Measurements from ENCODE around the gene E2F1.
A peak's percentile ranks its signal among the peaks of the same experiment; 100 is the strongest.
"Not testable (repeated sequence)": the region's sequence is repeated elsewhere in the genome, so short reads cannot be mapped to it uniquely, and the experiment has no call there.

E2F1 gene

DNA sequence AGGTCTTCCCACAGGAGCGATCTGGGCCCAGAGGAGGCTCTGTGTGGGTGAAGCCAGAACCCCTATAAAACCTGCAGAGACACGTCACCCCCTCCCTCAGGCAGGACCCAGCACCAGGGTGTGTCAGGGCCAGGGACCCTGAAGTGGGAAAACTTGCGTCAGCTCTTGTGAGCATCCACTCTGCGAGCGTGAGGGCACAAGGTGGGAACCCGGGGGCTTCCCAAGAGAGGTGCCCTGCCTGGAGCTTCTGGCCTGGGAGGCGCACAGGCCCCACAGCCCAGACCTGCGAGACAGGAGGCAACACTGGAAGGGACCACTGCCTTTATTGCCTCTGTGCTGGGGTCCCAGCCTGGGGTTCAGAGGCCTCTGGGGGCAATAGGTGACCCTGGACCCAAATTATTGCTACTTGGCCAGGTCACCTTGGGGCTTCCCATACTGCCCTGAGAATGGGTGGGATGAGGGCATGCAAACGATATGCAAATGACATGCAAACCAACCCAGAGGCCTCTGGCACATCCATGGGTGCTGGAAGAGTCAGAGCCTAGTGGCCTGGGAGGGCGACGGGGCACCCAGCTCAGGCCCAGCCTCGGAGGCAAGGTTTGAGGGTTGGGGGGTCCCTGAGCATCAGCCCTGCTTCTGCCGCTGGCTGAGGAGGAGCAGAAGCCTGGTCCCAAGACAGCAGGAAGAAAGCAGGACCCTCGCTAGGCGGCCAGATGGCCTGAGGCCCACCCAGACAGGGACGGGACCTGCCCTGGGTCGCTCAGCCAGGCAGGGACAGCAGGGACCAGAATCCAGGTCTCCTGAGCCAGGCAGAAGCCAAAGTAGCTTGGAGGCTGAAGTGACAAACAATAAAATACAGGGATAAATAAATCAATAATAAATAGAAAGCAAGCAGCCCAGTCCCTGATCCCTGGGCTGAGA lies 29.1 kb downstream of the E2F1 start:
- no peak for DNase-seq

- no peak for DNase-seq
Observed at GRCh38 chr20:33656010-33656782, 30.0 kb downstream of the E2F1 start.

GRCh38 chr20:33655164-33655563 lies 31.0 kb downstream of the E2F1 start:
- DNase-seq, result no peak

DNA sequence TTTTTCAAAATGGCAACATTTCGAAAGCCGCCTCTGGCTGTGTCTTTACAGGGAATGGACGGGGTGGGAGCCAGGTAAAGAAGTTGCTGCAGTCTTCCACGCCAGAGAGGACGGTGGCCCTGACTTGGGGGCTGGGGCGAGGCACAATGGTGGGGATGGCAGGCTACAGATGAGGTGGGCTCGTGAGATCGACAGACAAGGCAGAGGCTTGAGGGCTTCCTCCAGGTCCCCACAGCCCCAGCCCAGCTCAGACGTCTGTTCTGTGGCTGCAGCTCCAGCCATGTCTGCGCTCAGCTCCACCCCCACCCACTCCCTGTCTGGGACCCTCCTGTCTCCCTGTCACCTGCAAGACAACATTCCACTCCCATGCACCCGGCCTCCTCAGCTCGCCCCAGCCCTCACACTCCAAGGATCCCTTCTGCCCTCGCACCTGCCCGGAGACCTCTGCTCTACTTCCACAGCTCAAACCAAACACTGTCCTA lies 31.5 kb downstream of the E2F1 start:
- no peak for DNase-seq

DNA sequence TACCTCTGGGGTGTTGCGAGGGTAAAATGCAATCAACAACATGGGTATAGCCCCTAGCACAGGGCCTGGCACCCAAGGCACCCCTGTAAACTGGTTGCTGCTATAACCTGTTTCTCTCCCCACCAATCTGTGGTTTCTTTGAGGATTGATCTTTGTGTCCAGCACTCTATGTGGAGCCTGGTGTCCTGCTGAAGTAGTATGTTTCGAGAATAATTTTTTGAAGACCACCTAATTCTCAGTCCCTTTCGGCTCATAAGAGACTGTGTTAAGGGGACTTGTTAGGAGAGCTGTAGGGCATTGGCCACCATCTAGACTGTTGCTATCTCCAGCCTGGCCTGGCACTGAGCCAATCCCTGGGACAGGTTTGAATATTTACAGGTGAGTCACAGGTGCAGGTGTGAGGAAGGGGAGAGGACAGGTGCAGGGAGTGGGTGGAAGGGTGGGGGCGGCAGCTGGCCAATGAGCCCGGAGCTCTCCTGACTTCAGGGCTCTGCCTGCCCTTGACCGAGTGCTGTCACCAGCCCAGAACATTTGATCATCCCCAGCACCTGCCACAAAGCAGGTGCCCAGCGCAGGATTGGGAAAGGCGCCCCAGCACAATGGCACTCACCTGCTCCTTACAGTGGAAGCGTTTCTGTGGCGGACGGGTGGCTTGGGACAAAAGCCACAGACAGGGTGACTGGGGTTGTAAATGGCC lies 32.1 kb downstream of the E2F1 start:
- DNase-seq, result peak; percentile 82

GRCh38 chr20:33653218-33653899 lies 32.8 kb downstream of the E2F1 start:
- peak; percentile 31 for DNase-seq

DNA sequence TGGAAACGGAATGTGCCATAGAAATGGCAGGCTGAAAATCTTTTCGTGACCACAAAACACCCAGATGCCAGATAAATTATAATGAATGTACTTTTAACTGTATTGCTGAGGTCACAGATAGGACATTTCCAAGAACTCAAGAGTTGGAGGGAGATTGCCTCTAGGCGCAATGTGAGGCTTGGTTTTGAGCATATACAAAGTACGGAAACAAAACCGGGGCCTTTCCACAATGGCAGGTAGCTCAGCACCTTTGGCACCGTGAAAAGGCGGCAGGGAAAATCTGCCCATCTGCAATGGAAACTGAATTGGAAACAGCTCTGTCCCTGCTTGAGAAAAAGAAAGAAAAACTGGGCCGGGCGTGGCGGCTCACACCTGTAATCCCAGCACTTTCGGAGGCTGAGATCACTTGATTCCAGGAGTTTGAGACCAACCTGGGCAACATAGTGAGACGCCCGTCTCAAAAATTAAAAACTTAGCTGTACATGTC lies 34.6 kb downstream of the E2F1 start:
- DNase-seq, result no peak

- no peak for DNase-seq
Observed at GRCh38 chr20:33650753-33651561, 35.2 kb downstream of the E2F1 start.

DNA sequence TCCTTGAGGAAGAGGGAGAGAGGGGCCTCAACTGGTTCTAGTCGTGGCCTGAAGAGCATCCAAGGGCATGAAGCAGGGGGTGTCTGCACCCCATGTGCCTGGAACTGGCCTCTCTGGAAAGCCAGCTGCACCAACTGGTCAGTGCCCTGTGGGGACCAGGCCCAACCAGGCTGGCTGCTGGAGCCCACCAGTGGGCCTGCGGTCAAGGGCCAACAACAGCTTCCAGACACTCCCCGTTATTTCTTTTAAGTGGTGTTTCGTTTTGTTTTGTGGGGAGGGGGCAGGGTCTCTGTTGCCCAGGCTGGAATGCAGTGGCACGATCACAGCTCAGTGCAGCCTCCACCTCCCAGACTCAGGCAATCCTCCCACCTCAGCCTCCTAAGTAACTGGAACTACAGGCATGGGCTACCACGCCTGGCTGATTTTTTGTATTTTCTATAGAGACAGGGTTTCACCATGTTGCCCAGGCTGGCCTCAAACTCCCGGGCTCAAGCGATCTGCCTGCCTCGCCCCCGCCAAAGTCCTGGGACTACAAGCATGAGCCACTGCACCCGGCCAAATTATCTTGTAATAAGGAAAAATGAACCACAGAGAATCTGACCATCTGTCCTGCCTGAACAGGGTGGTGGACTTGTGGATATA lies 36.0 kb downstream of the E2F1 start:
- no peak for DNase-seq

- no peak for DNase-seq
Observed at GRCh38 chr20:33649201-33649681, 36.9 kb downstream of the E2F1 start.

- DNase-seq, result no peak
Observed at GRCh38 chr20:33648396-33649004, 37.7 kb downstream of the E2F1 start.

DNA sequence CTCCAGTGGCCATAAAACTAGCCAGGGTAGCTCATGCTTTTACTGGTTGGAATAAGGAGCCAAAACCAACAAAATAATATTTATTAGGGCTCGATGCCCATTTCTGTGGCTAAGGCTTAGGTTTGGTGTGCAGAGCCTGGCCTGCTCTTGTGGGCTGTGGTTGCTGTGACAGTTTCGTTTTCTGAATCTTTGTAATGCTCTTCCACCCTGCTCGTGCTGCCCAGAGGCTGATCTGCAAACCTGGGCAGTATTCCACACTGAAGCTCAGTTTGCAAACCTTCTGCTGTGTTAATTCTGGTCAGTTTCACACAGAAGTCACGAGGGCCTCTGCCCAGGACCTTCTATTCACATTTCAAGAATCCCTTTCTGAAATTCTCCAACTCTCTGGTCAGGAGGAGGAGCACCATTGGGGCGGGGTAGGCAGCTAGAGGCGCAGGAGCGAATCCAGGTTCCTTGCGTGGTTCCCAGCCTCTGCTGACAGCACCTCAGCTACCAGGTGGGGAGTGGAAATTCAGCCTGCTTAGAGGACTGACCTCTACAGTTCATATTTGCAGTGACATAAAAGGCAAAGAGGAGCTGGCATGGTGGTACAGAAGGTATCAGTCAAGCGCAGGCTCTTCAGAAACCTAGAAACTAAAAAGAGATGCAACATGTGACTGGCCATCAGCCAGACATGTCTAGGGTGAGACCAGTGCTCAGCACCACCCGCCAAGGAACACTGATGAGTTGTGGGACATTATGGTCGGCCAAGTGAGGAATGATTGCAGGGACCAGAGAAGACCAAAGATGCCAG lies 38.4 kb downstream of the E2F1 start:
- no peak for DNase-seq

- not testable (repeated sequence) for DNase-seq
Observed at GRCh38 chr20:33646959-33647602, 39.1 kb downstream of the E2F1 start.

DNA sequence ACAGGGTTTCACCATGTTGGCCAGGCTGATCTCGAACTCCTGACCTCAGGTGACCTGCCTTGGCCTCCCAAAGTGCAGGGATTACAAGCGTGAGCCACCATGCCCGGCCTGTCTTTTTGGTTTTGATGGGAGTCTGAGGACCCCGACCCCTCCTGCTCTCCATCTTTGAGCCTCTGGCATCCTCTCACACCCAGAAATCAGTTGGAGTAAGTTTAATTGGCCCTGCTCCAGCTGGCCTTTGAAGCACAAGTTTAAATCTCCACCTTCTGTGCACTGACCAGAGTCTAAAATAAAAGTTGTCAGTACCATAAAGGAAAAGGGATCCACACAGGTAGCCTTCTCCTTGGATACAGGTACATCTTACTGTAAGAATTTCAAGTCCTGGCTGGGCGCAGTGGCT lies 40.0 kb downstream of the E2F1 start:
- DNase-seq, result no peak

- DNase-seq, result no peak
Observed at GRCh38 chr20:33645396-33645795, 40.8 kb downstream of the E2F1 start.

DNA sequence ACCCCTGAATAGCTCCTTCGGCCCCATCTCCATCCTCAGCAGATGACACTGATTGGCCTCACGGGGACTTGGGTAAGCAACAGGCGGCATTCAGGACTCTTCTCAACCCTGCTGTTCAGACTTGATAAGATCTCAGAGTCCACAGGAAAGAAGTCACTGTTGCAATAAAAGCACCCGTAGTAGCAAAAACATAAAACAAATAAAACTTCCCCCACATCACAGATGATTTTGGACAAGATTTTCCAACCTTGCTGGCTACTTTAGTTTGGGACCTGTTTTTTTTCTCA lies 41.2 kb downstream of the E2F1 start:
- DNase-seq, result no peak

- DNase-seq, result no peak
Observed at GRCh38 chr20:33644313-33645071, 41.7 kb downstream of the E2F1 start.

DNA sequence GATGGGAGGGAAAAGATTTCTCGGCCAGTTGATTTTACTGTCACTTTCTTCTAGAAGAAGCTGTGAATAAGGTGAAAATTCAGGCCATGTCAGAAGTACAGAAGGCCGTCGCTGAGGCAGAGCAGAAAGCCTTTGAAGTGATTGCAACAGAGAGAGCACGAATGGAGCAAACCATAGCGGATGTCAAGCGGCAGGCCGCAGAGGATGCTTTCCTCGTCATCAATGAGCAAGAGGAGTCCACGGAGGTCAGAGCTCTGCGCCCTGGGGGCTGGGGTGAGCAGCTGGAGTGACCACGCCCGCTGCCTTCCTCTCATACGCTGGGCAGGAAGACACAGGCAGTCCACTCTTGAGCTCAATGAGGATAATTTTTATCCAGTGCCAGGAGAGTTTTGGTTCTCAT lies 45.9 kb downstream of the E2F1 start:
- DNase-seq, result no peak

GRCh38 chr20:33636776-33637175 lies 49.4 kb downstream of the E2F1 start:
- no peak for DNase-seq
